Measurements from ENCODE around the gene TMEM198.
A peak's percentile ranks its signal among the peaks of the same experiment; 100 is the strongest.

TMEM198 gene

GRCh38 chr2:219538956-219539788, 4.7 kb upstream of the TMEM198 start:
- in situ Hi-C loops (cut with MboI; ENCODE audit: low pct_unique_long_range_greater_than_20kb, low sequenced_read_pairs): no loop called here
- DNase-seq: no peak

GRCh38 chr2:219539926-219540678, 3.7 kb upstream of the TMEM198 start:
- in situ Hi-C loops (cut with MboI; ENCODE audit: low pct_unique_long_range_greater_than_20kb, low sequenced_read_pairs): no loop called here
- no peak for DNase-seq

GRCh38 chr2:219540784-219541504, 2.9 kb upstream of the TMEM198 start:
- in situ Hi-C loops (cut with MboI; ENCODE audit: low pct_unique_long_range_greater_than_20kb, low sequenced_read_pairs): no loop called here
- DNase-seq: no peak

GRCh38 chr2:219541611-219542180, 2.1 kb upstream of the TMEM198 start:
- in situ Hi-C loops (cut with MboI; ENCODE audit: low pct_unique_long_range_greater_than_20kb, low sequenced_read_pairs): no loop called here
- DNase-seq: peak; percentile 91

DNA sequence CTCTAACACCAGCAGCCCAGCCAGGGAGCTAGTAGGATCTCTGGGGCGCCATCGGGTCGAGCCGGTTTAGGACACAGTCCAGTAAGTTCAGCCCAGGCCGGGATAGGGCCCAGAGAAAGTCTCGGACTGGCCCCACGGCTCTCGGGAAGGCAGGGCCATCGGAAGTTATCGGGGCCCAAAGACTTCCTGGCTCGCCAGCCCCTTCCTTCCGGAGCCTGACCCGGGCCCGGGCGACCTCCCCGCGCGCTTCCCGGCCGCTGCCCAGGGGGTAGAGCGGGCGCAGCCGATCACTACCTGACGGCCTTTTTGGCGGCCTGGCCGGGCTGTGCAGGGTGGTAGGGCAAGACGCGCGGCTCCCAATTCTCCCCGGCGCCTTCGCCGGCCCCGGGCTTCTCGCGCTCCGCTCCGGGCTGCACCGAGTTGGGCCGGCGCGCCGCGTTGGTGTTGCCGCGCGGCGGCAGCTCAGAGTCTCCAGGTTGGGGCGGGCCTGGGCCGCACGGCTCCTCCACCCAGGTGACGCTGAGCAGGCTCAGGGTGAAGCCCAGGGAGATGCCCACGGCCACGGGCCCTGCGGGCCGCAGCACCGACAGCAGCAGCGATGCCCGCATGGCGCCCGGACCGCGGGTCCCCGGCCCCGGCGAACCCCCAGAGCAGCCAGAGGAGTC, 765 bp upstream of the TMEM198 start:
- DNase-seq: peak; percentile 42
- in situ Hi-C loops (cut with MboI; ENCODE audit: low pct_unique_long_range_greater_than_20kb, low sequenced_read_pairs): no loop called here

DNA sequence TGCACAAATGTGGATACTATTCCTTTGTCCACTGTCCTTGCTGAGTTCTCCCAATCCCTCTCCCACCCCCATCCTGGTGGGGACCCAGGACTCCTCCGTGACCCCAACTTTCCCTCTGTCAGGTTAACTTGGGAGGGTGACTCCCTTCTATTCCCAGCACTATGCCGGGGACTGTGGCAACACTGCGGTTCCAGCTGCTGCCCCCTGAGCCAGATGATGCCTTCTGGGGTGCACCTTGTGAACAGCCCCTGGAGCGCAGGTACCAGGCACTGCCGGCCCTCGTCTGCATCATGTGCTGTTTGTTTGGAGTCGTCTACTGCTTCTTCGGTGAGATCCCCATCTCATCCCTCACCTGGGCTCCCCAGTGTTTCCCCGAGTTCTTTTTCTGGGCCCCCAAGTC, 739 bp downstream of the TMEM198 start:
- in situ Hi-C loops (cut with MboI; ENCODE audit: low pct_unique_long_range_greater_than_20kb, low sequenced_read_pairs): no loop called here
- no peak for DNase-seq

- no peak for DNase-seq
- in situ Hi-C loops (cut with MboI; ENCODE audit: low pct_unique_long_range_greater_than_20kb, low sequenced_read_pairs): no loop called here
Observed at GRCh38 chr2:219545295-219545942, 1.6 kb downstream of the TMEM198 start.

GRCh38 chr2:219545943-219546352, 2.1 kb downstream of the TMEM198 start:
- DNase-seq: no peak
- in situ Hi-C loops (cut with MboI; ENCODE audit: low pct_unique_long_range_greater_than_20kb, low sequenced_read_pairs): no loop called here

GRCh38 chr2:219547621-219548020, 3.8 kb downstream of the TMEM198 start:
- in situ Hi-C loops (cut with MboI; ENCODE audit: low pct_unique_long_range_greater_than_20kb, low sequenced_read_pairs): no loop called here
- DNase-seq: no peak

DNA sequence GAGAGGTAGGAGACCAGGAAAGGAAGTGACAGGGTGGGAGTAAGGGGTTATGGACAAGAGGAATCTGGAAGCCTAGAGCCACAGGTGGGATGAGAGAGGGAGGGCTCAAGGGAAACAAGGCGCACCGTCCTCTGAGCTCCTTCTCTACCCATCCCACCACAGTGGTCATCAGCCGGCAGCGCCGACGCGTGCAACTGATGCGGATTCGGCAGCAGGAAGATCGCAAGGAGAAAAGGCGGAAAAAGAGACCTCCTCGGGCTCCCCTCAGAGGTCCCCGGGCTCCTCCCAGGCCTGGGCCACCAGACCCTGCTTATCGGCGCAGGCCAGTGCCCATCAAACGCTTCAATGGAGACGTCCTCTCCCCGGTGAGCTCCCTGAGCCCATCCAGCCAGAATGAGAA, 5.2 kb downstream of the TMEM198 start:
- DNase-seq: no peak
- in situ Hi-C loops (cut with MboI; ENCODE audit: low pct_unique_long_range_greater_than_20kb, low sequenced_read_pairs): no loop called here

DNA sequence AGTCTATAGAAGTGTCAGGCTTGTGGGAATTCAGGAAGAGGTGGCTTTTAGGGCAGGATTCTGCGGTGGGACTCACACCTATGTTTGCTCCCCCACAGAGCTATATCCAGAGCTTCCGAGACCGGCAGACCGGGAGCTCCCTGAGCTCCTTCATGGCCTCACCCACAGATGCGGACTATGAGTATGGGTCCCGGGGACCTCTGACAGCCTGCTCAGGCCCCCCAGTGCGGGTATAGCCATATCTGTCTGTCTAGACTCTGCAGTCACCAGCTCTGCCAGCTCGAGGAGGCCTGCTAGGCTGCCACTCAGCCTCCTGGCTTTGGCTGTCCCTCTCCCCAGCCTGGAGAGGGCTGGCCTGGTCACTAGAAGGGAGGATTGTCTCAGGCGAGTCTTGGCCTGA, 5.8 kb downstream of the TMEM198 start:
- DNase-seq: no peak
- in situ Hi-C loops (cut with MboI; ENCODE audit: low pct_unique_long_range_greater_than_20kb, low sequenced_read_pairs): no loop called here

DNA sequence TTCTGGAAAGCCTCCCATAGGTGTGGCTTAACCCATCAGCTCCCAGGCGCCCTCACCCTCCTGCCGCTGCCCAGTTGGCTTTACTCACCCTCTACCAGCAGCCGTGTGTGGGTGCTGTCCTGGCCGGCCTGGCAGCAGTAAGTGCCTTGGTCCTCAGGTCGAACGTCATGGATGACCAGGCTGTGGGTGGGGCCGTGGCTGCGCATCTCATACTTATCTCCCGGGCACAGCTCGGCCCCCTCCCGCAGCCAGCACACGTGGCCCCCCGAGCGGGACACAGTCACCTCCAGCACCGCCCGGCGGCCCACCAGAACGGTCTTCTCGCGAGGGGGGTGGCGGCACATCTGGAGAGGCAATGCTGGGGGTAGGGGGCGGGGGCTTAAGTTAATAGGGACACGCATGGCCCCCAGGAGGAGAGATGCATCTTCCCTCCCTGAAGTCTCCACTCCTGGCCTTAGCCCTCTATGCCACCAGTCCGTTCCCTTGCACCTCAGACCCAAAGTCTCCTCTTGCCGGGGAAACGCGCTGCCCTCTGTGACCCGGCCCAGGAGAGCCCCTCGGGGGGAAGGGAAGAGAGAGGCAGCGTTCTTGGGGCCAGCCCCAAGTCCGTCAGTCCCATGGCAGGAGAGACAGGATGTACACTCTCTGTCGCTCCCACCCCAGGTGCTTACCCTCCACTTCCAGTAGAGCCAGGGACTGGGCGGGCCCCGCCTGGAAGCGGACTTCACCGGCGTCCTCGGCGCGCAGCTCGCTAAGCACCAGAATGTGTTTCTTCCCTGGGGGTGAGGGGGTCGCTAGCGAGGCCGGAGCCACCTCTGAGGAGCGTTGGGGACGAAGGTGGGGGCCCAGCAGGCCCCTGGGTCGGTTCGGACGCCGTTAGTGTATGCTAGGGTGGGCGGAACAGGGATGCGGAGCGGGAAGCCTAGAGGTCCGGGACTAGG, 7.9 kb downstream of the TMEM198 start:
- DNase-seq: no peak
- in situ Hi-C loops (cut with MboI; ENCODE audit: low pct_unique_long_range_greater_than_20kb, low sequenced_read_pairs): no loop called here

GRCh38 chr2:219552382-219553167, 8.7 kb downstream of the TMEM198 start:
- in situ Hi-C loops (cut with MboI; ENCODE audit: low pct_unique_long_range_greater_than_20kb, low sequenced_read_pairs): no loop called here
- peak; percentile 87 for DNase-seq

GRCh38 chr2:219553168-219553417, 9.3 kb downstream of the TMEM198 start:
- in situ Hi-C loops (cut with MboI; ENCODE audit: low pct_unique_long_range_greater_than_20kb, low sequenced_read_pairs): no loop called here
- no peak for DNase-seq

GRCh38 chr2:219553463-219553963, 9.7 kb downstream of the TMEM198 start:
- no peak for DNase-seq
- in situ Hi-C loops (cut with MboI; ENCODE audit: low pct_unique_long_range_greater_than_20kb, low sequenced_read_pairs): no loop called here

- DNase-seq: no peak
- in situ Hi-C loops (cut with MboI; ENCODE audit: low pct_unique_long_range_greater_than_20kb, low sequenced_read_pairs): no loop called here
Observed at GRCh38 chr2:219554350-219554749, 10.5 kb downstream of the TMEM198 start.

DNA sequence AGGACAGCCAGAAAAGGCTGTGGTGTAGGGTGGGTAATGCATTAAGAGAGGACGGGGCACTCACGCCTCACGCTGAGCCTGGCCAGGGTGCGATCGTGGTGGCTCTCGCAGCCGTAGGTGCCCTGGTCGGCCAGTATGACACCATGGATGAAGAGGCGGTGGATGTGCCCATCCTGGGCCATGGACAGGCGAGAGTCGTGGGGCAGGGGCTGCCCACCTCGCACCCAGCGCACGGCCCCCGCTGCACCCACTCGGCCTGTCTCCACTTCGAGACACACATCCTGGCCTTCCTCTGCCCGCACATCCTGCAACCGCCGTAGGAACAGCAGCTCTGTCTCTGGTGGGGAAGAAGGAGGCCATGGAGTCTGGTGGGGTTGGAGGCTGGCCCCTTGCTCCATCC, 12.1 kb downstream of the TMEM198 start:
- in situ Hi-C loops (cut with MboI; ENCODE audit: low pct_unique_long_range_greater_than_20kb, low sequenced_read_pairs): no loop called here
- no peak for DNase-seq

Measured in KBM-7 (cell line).